Adipocyte (in vitro differentiated cells): ENCODE data around the gene SDCCAG8.

Source experiments
- DNase-seq: peaks from one replicate; pipeline ENCODE4 v3.0.0-alpha.2; 2015; ENCODE audit warnings: low read depth
- H3K27me3 ChIP-seq: replicated peaks from 2 replicates; pipeline ENCODE4 v1.7.0; 2013; ENCODE audit warnings: mild to moderate bottlenecking, low read length, moderate library complexity; ENCODE audit not compliant: control insufficient read depth, insufficient read depth
- H3K36me3 ChIP-seq: 2 replicates; pipeline ENCODE4 v1.7.0; 2013; ENCODE audit warnings: low read length, mild to moderate bottlenecking, moderate library complexity; ENCODE audit not compliant: control insufficient read depth, insufficient read depth, severe bottlenecking
- H3K4me1 ChIP-seq: 2 replicates; pipeline ENCODE4 v1.7.0; 2013; ENCODE audit warnings: mild to moderate bottlenecking, low read length, moderate library complexity; ENCODE audit not compliant: control insufficient read depth, insufficient read depth
- H3K4me3 ChIP-seq: 2 replicates; pipeline ENCODE4 v1.7.0; 2013; ENCODE audit warnings: mild to moderate bottlenecking, low read length, moderate library complexity
- H3K9ac ChIP-seq: 2 replicates; pipeline ENCODE4 v1.7.0; 2013; ENCODE audit warnings: mild to moderate bottlenecking, low read length, moderate library complexity
- H3K9me3 ChIP-seq: 2 replicates; pipeline ENCODE4 v1.7.0; 2013; ENCODE audit warnings: mild to moderate bottlenecking, low read length, moderate library complexity; ENCODE audit not compliant: control insufficient read depth

SDCCAG8 gene

DNA sequence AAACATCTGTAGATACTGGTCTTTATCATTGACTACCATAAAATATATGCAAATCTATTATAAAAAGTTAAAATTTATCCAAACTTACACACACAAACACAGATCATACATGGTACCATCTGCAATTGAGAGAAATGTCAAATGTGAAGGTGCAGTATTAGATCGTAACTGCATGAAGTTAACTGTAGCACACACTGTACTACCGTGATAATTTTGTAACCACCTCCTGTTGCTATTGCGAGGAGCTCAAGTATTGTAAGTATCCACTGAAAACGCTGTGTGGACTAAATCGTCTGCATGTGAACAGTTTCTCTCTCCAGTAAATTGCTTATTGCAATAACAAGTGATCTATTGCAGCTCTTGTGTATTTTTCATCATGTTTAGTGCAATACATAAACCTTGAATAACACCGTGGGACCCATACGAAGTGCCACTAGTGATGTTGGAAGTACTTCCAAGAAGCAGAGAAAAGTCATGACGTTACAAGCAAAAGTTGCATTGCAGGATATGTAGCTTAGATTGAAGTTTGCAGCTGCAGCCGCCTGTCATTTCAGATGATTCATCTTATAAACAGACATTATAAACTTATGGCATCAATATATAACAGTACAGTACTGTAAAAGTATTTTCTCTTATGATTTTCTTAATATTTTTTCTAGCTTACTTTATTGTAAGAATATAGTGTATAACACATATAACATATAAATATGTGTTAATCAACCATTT lies 172.9 kb downstream of the SDCCAG8 start:
- no peak overlapping the region for H3K9ac ChIP-seq
- no peaks in the 10 kb centered on the region for H3K27me3 ChIP-seq
- DNase-seq, result no peak
- peaks cover 29% of the 10 kb centered on the region for H3K36me3 ChIP-seq
- H3K4me3 ChIP-seq, result no peak overlapping the region
- H3K4me1 ChIP-seq, result no peaks in the 10 kb centered on the region
- H3K9me3 ChIP-seq, result no peaks in the 10 kb centered on the region

DNA sequence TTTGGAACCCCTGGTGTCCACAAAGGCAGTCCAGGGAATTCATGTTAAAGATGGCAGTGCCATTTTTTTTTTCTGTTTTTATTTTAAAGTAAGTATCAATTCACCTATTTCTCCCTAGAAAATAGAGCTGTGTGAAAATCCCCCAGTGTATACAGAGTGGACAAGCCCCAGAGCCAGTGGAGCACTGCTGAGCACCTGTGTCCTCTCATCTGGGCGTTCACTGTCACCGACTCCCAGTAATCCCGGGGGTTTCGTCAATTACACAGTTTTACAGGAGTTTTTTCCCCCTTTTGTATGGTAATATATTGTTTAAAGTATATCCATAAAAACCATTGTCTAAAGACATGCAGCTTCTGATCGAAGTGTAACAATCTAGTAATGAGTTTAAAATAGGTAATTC lies 175.8 kb downstream of the SDCCAG8 start:
- no peaks in the 10 kb centered on the region for H3K9me3 ChIP-seq
- H3K9ac ChIP-seq, result no peak overlapping the region
- DNase-seq, result no peak
- no peaks in the 10 kb centered on the region for H3K4me1 ChIP-seq
- no peaks in the 10 kb centered on the region for H3K27me3 ChIP-seq
- H3K36me3 ChIP-seq, result peaks cover 24% of the 10 kb centered on the region
- no peak overlapping the region for H3K4me3 ChIP-seq

DNA sequence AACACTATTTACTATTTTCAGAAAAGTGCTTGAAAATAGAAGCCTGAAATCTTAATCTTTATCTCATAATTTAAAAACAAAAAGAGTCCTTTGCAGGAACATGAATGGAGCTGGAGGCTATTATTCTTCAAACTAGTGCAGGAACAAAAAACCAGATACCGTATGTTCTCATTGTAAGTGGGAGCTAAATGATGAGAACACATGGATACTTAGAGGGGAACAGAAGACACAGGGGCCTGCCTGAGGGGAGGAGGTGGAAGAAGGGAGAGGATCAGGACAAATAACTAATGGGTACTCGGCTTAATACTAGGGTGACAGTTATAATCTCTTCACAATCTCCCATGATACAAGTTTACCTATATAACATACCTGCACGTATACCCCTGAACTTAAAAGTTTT lies 176.3 kb downstream of the SDCCAG8 start:
- no peak for DNase-seq
- Histone ChIP-seq H3K36me3 (peaks cover 19% of the 10 kb centered on the region), H3K4me3 (no peak overlapping the region), H3K9me3 (no peaks in the 10 kb centered on the region), H3K4me1 (no peaks in the 10 kb centered on the region), H3K9ac (no peak overlapping the region), H3K27me3 (no peaks in the 10 kb centered on the region)

DNA sequence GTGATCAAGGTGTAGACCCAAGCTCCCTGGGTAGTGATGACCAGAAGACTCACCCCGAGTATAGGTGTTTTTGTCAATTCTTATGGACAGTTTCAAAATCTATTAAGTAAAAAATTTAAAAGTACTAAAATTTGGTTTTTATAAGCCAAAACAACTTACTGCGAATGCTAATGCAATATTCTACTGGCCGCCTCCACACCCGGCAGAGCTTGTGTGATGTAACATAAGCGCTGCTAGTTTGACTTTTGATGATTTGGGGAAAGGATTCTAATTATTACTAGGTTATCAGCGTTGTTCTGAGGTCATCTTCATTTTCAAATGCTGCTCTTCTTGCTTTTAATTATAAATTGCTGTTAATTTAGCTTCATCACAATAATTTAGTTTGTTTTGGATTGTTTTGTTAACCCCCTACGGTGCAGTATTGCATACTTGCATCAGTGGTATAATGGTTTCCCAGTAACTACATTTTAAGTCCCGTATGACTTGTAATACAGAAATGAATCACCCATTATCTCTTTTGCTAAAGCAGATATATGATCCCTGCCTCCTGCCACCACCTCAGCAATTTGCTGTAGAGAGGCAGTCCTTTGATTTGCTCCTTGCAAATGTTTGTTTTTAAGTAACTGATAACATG lies 178.0 kb downstream of the SDCCAG8 start:
- no peaks in the 10 kb centered on the region for H3K9me3 ChIP-seq
- H3K4me1 ChIP-seq, result no peaks in the 10 kb centered on the region
- DNase-seq, result peak; percentile 19
- H3K36me3 ChIP-seq, result peaks cover 2% of the 10 kb centered on the region
- H3K9ac ChIP-seq, result no peak overlapping the region
- H3K4me3 ChIP-seq, result no peak overlapping the region
- no peaks in the 10 kb centered on the region for H3K27me3 ChIP-seq

DNA sequence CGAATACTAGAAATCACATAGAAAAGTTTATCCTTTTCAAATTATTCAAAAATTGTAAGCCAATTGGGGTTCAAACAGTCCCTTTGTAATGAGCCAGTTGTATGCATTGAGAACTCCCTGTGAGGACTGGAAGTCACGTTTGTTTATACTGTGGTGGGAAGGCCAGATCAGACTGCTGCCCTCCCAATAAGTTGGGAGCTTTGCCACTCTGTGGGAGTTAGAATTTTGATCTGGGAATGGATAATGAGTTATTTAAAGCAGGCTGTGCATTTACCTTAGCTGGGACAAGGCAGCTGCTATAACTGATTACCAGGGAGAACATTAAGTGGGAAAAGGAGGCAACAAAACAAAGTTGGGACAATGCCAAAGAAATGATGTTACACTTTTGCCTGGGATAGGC lies 178.8 kb downstream of the SDCCAG8 start:
- H3K36me3 ChIP-seq, result no peaks in the 10 kb centered on the region
- no peak overlapping the region for H3K4me3 ChIP-seq
- no peak overlapping the region for H3K9ac ChIP-seq
- no peak for DNase-seq
- H3K27me3 ChIP-seq, result no peaks in the 10 kb centered on the region
- no peaks in the 10 kb centered on the region for H3K9me3 ChIP-seq
- H3K4me1 ChIP-seq, result no peaks in the 10 kb centered on the region

DNA sequence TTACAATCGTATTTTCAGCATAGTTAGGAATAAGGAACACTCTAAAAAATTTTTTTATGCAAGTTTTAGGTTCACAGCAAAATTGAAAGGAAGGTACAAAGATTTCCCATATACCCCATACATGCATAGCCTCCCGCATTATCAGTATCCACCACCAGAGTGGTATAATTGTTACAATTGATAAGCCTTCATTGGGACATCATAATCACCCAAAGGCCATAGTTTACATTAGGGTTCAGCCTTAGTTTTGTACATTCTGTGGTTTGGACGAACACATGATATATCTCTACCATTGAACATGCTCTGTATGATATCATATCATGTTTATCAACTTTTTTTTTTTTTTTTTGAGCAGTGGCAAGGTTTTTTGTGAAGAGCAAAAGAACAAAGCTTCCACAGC lies 180.0 kb downstream of the SDCCAG8 start:
- no peaks in the 10 kb centered on the region for H3K36me3 ChIP-seq
- no peaks in the 10 kb centered on the region for H3K27me3 ChIP-seq
- no peaks in the 10 kb centered on the region for H3K9me3 ChIP-seq
- DNase-seq, result no peak
- no peak overlapping the region for H3K9ac ChIP-seq
- no peak overlapping the region for H3K4me3 ChIP-seq
- no peaks in the 10 kb centered on the region for H3K4me1 ChIP-seq

DNA sequence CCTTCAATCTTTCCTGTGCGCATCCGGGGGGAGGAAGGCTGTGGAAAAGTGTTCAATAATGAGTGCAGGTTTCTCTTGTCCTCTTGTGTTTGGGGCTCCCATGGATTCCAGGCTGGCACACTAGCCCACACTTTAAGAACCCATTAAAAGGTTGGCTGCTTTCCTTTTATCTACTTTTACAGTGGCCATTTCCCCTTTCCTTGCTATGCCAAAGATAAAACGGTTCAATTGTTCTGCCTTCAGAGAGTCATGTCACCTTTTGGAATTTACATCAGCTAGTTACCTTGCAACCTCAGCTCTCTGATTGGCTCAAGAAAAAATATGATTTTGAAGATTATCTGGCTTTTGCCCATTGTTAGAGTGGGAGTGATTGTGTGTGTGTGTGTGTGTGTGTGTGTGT lies 182.3 kb downstream of the SDCCAG8 start:
- DNase-seq, result no peak

DNA sequence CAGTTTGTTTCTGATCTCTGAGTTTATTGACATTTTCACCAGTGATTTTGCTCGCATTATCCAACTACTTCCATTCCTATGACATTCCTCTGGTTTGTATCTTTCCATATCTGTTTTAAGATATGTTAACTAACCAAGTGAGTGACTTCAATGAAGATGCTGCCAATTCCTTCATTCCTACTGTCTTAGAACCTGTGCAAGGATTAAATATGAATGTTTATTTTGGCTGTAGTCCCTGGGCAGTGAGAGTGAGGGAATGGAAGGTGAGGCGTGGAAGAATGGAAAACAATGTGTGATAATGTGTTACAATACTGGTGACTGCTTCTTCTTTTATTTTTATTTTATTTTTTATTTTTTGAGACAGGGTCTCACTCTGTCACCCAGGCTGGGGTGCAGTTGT lies 183.0 kb downstream of the SDCCAG8 start:
- no peak for DNase-seq
- H3K4me1 ChIP-seq, result no peaks in the 10 kb centered on the region

More for the DNA sequence above, 182.3 kb downstream of the SDCCAG8 start:
- no peaks in the 10 kb centered on the region for H3K36me3 ChIP-seq
- H3K9me3 ChIP-seq, result no peaks in the 10 kb centered on the region
- H3K27me3 ChIP-seq, result no peaks in the 10 kb centered on the region
- H3K4me1 ChIP-seq, result no peaks in the 10 kb centered on the region
- H3K4me3 ChIP-seq, result no peak overlapping the region
- H3K9ac ChIP-seq, result no peak overlapping the region

DNA sequence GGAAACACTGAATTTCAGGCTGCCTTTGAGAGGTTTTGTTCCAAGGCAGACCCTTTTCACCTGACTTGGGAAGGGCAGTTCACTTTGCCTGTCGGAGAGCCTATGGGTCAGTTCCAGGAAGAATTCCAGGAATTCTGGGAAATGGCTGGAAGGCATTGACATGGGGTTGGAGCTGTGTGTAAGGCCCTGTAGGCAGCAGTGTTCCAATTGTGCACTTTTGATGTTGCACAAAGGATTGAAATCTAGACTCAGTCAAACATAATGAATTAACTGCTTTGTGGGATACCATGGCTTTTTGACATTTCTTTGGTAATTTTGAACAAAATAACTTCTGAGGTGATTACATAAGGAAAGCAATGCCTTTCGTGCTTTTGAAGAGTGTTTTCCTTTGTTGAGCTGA lies 184.6 kb downstream of the SDCCAG8 start:
- H3K9ac ChIP-seq, result no peak overlapping the region
- DNase-seq, result no peak
- no peaks in the 10 kb centered on the region for H3K4me1 ChIP-seq
- H3K36me3 ChIP-seq, result peaks cover 2% of the 10 kb centered on the region
- no peaks in the 10 kb centered on the region for H3K27me3 ChIP-seq
- no peaks in the 10 kb centered on the region for H3K9me3 ChIP-seq
- H3K4me3 ChIP-seq, result no peak overlapping the region

More for the DNA sequence above, 183.0 kb downstream of the SDCCAG8 start:
- H3K27me3 ChIP-seq, result no peaks in the 10 kb centered on the region
- no peak overlapping the region for H3K9ac ChIP-seq
- H3K9me3 ChIP-seq, result no peaks in the 10 kb centered on the region
- H3K4me3 ChIP-seq, result no peak overlapping the region
- H3K36me3 ChIP-seq, result no peaks in the 10 kb centered on the region

DNA sequence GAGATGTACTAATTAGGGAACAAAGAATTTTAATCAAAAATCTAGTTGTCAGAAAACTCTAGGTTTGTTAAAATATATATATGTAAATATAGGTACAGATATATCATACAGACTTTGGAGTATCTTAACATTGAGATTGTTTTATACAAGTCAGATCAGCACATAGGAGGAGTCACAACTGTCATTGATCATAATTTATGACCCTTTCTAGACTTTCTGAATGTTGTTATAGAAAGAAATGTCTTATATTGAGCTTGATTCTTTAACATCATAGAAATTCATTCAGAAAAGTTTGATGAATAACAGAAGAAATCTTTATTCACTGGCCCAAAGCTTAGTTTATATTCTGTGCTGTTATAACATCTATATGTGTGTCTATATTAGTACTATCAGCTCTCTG lies 185.8 kb downstream of the SDCCAG8 start:
- H3K9me3 ChIP-seq, result no peaks in the 10 kb centered on the region
- no peak overlapping the region for H3K9ac ChIP-seq
- no peaks in the 10 kb centered on the region for H3K4me1 ChIP-seq
- no peak for DNase-seq
- H3K4me3 ChIP-seq, result no peak overlapping the region
- H3K36me3 ChIP-seq, result peaks cover 8% of the 10 kb centered on the region
- H3K27me3 ChIP-seq, result no peaks in the 10 kb centered on the region

DNA sequence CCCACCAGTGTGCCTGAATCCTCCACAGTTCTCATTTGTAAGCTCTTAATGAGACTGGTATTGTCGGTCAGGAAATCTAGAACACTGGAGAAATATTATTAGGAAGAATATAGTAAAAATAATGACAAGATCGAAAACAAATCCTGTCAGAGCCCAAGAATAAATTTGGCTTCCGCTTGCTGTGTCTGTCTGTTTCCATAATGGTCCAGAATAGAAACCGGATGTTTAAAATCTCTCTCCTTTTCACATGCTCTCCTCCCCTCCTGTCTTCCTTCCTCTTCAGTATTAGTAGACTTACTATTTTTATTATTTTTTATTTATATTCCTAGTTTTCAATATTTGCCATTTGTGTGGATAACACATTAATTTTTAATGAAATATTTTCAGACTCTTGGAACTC lies 187.7 kb downstream of the SDCCAG8 start:
- DNase-seq, result no peak
- Histone ChIP-seq H3K9ac (no peak overlapping the region), H3K27me3 (no peaks in the 10 kb centered on the region), H3K4me1 (peaks cover 5% of the 10 kb centered on the region), H3K36me3 (peaks cover 8% of the 10 kb centered on the region), H3K9me3 (no peaks in the 10 kb centered on the region), H3K4me3 (no peak overlapping the region)

DNA sequence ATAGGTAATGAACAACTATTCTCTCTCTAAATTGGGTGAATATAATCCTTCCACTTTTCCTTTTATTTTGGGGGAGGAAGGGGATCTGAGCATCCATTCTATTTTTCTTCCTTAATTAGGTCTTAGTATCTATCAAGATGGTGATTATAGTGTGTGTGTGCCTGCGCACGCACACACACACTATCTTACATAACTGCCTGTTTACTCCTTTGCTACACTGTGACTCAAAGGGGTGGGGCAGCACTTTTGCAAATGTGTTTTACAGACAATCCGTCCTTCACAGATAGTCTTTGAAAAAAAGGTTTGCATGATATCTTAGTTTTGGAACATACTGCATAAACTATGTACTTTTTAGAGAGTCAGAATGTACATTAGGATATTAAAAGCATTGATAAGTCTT lies 191.5 kb downstream of the SDCCAG8 start:
- Histone ChIP-seq H3K9ac (no peak overlapping the region), H3K4me3 (no peak overlapping the region), H3K9me3 (no peaks in the 10 kb centered on the region), H3K36me3 (peaks cover 8% of the 10 kb centered on the region), H3K27me3 (no peaks in the 10 kb centered on the region), H3K4me1 (peaks cover 5% of the 10 kb centered on the region)
- DNase-seq, result no peak
